ENCODE results near the gene FNBP1.

GRCh38 chr9:129889122-129889940, 153.7 kb downstream of the FNBP1 start:
- TF ChIP-seq, protein P1, sequence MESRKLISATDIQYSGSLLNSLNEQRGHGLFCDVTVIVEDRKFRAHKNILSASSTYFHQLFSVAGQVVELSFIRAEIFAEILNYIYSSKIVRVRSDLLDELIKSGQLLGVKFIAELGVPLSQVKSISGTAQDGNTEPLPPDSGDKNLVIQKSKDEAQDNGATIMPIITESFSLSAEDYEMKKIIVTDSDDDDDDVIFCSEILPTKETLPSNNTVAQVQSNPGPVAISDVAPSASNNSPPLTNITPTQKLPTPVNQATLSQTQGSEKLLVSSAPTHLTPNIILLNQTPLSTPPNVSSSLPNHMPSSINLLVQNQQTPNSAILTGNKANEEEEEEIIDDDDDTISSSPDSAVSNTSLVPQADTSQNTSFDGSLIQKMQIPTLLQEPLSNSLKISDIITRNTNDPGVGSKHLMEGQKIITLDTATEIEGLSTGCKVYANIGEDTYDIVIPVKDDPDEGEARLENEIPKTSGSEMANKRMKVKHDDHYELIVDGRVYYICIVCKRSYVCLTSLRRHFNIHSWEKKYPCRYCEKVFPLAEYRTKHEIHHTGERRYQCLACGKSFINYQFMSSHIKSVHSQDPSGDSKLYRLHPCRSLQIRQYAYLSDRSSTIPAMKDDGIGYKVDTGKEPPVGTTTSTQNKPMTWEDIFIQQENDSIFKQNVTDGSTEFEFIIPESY (IDR thresholded peaks at IDR 0.05) = no peak
- TF ChIP-seq, protein P2, sequence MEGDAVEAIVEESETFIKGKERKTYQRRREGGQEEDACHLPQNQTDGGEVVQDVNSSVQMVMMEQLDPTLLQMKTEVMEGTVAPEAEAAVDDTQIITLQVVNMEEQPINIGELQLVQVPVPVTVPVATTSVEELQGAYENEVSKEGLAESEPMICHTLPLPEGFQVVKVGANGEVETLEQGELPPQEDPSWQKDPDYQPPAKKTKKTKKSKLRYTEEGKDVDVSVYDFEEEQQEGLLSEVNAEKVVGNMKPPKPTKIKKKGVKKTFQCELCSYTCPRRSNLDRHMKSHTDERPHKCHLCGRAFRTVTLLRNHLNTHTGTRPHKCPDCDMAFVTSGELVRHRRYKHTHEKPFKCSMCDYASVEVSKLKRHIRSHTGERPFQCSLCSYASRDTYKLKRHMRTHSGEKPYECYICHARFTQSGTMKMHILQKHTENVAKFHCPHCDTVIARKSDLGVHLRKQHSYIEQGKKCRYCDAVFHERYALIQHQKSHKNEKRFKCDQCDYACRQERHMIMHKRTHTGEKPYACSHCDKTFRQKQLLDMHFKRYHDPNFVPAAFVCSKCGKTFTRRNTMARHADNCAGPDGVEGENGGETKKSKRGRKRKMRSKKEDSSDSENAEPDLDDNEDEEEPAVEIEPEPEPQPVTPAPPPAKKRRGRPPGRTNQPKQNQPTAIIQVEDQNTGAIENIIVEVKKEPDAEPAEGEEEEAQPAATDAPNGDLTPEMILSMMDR (IDR thresholded peaks at IDR 0.05 in 2 of 3, conservative IDR thresholded peaks at IDR 0.05 in 1 of 3; ENCODE audit: control insufficient read depth in 2 of 3, extremely low read depth in 1 of 3, insufficient read depth in 1 of 3, low read depth in 3 of 3, low read length in 3 of 3) = no peak
- TF ChIP-seq EP300 (IDR thresholded peaks at IDR 0.05; ENCODE audit: borderline replicate concordance in 1 of 2, control insufficient read depth in 1 of 2, low read depth in 2 of 2, low read length in 2 of 2) = no peak
- TF ChIP-seq POLR2AphosphoS5 (IDR thresholded peaks at IDR 0.05; ENCODE audit: low read length) = no peak; the same call in 1 of the 2 replicates
- peak; percentile 73 for TF ChIP-seq POLR2A (IDR thresholded peaks at IDR 0.05; ENCODE audit: low read depth, low read length)
